ENCODE results near the gene CAT.

DNA sequence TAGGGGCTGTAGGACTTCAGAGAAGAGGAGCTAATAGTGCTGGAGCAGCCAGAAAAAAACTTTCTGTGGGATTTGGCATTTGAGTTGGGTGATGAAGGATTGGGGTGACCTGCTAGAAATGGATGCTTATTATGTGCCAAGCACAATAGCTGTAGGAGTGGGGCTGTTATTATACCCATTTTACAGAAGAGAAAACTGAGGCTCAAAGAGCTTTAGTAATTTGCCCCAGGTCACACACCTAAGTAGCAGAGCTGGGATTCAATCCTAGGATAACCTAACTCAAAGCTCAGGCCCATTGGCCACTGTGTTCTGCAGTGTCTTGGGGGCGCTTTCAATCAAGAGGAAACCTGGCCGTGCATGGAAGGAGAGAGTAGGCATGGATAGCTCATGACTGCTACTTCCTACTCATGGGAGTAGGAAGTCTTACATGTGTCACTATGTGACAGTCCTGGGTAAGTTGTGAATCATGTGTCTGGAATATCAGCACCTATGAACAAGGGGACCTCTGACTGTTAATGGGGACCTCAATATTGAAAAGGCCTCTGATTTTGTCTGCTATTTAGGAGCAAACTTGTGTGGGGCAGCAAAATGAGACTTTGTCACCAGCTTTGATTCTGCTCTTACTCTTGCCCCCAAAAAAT, 81.0 kb downstream of the CAT start:
- TF ChIP-seq POLR2A (IDR thresholded peaks at IDR 0.05) (no peak), POLR2AphosphoS5 (IDR thresholded peaks at IDR 0.05; ENCODE audit: insufficient read depth in 1 of 2, low read depth in 1 of 2) (no peak)
- TF ChIP-seq, protein P1, sequence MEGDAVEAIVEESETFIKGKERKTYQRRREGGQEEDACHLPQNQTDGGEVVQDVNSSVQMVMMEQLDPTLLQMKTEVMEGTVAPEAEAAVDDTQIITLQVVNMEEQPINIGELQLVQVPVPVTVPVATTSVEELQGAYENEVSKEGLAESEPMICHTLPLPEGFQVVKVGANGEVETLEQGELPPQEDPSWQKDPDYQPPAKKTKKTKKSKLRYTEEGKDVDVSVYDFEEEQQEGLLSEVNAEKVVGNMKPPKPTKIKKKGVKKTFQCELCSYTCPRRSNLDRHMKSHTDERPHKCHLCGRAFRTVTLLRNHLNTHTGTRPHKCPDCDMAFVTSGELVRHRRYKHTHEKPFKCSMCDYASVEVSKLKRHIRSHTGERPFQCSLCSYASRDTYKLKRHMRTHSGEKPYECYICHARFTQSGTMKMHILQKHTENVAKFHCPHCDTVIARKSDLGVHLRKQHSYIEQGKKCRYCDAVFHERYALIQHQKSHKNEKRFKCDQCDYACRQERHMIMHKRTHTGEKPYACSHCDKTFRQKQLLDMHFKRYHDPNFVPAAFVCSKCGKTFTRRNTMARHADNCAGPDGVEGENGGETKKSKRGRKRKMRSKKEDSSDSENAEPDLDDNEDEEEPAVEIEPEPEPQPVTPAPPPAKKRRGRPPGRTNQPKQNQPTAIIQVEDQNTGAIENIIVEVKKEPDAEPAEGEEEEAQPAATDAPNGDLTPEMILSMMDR (IDR thresholded peaks at IDR 0.05), result no peak

All from vagina (tissue), 2 donors.